ENCODE data around the gene PRDM16. TPM values are rescaled to one million over a fixed set of nuclear protein-coding genes. Genes with fewer than 3 reads are reported as not detected.

Gene PRDM16
- total RNA-seq, 1 experiment from 2014 or later, result not detected

GRCh38 chr1:3401585-3402257 is 332.7 kb downstream of the PRDM16 start:
- intact Hi-C loops (cut with micrococcal nuclease), result no loop called here
- BruUV-seq (replicated peaks), result no TSS peak
- ChIA-PET POLR2A (no interaction called here), CTCF (interaction anchor here (0.6 to 0.7 kb wide), 2 partner anchors 163 to 349 kb away, joined by 3 to 4 read pairs; no protein-coding TSS in a partner anchor)
- no peak for TF ChIP-seq CTCF (IDR thresholded peaks at IDR 0.05; ENCODE audit: unreplicated experiment)
- H3K4me1 Mint-ChIP-seq (ENCODE audit: insufficient read depth, unreplicated experiment), result no peaks in the 10 kb centered on the region
- H3K36me3 Mint-ChIP-seq (ENCODE audit: insufficient read depth, unreplicated experiment), result no peaks in the 10 kb centered on the region
- H3K4me3 Mint-ChIP-seq (ENCODE audit: unreplicated experiment), result no peak overlapping the region
- H3K27me3 Mint-ChIP-seq (ENCODE audit: insufficient read depth, unreplicated experiment), result peaks cover 34% of the 10 kb centered on the region
- H3K9me3 Mint-ChIP-seq (ENCODE audit: unreplicated experiment), result no peaks in the 10 kb centered on the region
- no peak for DNase-seq (ENCODE audit: unreplicated experiment)
- no peak overlapping the region for H3K27ac Mint-ChIP-seq (ENCODE audit: low read depth, unreplicated experiment)

GRCh38 chr1:3402258-3403010 is 333.4 kb downstream of the PRDM16 start:
- Mint-ChIP-seq H3K36me3 (ENCODE audit: insufficient read depth, unreplicated experiment) (no peaks in the 10 kb centered on the region), H3K4me1 (ENCODE audit: insufficient read depth, unreplicated experiment) (no peaks in the 10 kb centered on the region), H3K9me3 (ENCODE audit: unreplicated experiment) (no peaks in the 10 kb centered on the region), H3K27ac (ENCODE audit: low read depth, unreplicated experiment) (no peak overlapping the region), H3K27me3 (ENCODE audit: insufficient read depth, unreplicated experiment) (peaks cover 27% of the 10 kb centered on the region), H3K4me3 (ENCODE audit: unreplicated experiment) (no peak overlapping the region)
- CTCF ChIA-PET, result interaction anchor here (0.6 to 0.7 kb wide), 3 partner anchors 10 to 348 kb away, joined by 3 to 4 read pairs (median 3); no protein-coding TSS in a partner anchor
- no peak for DNase-seq (ENCODE audit: unreplicated experiment)
- intact Hi-C loops (cut with micrococcal nuclease), result no loop called here
- no peak for TF ChIP-seq CTCF (IDR thresholded peaks at IDR 0.05; ENCODE audit: unreplicated experiment)
- POLR2A ChIA-PET, result no interaction called here
- BruUV-seq (replicated peaks), result no TSS peak

- POLR2A ChIA-PET, result no interaction called here
- intact Hi-C loops (cut with micrococcal nuclease), result no loop called here
- Mint-ChIP-seq H3K4me3 (ENCODE audit: unreplicated experiment) (no peak overlapping the region), H3K4me1 (ENCODE audit: insufficient read depth, unreplicated experiment) (no peaks in the 10 kb centered on the region), H3K36me3 (ENCODE audit: insufficient read depth, unreplicated experiment) (no peaks in the 10 kb centered on the region), H3K27ac (ENCODE audit: low read depth, unreplicated experiment) (no peak overlapping the region), H3K9me3 (ENCODE audit: unreplicated experiment) (no peaks in the 10 kb centered on the region), H3K27me3 (ENCODE audit: insufficient read depth, unreplicated experiment) (peaks cover 22% of the 10 kb centered on the region)
- CTCF ChIA-PET, result interaction anchor here (0.7 kb wide), 1 partner anchor 10 kb away, joined by 3 read pairs; no protein-coding TSS in a partner anchor
- DNase-seq (ENCODE audit: unreplicated experiment), result no peak
- no TSS peak for BruUV-seq (replicated peaks)
- TF ChIP-seq CTCF (IDR thresholded peaks at IDR 0.05; ENCODE audit: unreplicated experiment), result no peak
Measured at GRCh38 chr1:3403011-3403345, 334.0 kb downstream of the PRDM16 start.

DNA sequence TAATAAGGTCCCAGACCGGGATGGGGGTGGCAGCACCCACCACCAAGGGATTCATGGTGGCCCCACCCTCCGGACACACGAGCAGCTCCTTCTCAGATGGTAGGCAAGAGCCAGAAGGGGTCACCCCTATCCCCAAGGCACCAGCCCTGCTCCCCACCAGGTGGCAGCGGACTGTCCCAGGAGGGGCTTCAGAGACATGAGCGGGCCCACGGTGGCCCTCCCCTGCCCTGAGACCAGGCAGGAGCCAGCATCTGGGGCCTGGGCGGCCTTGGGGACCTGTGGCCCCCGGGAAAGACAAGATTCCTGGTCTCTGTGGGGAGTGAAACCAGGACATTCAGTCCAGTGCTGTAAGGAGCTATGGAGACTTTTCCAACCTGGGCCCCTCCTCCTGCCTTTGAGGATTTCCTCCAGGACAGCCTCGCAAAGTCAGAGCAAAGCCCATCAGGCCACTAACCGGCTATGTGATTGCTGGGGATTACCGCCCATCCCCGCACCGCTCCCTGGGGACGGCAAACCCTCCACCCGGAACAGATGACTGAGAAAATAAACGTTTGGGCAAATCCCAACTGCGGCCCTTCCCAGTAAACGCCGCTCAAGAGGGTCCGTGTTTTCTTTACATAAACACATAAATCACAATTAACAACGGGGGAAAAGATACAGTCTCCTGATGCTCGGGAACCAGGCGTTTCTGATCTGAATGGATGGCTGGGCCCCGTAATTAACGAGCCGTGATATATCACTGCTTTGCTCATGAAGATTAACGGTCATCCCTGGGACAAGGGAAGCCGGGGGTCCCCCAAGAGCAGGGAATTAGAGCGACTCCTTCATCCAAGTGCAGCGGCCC is 334.6 kb downstream of the PRDM16 start:
- Mint-ChIP-seq H3K36me3 (ENCODE audit: insufficient read depth, unreplicated experiment) (no peaks in the 10 kb centered on the region), H3K4me1 (ENCODE audit: insufficient read depth, unreplicated experiment) (no peaks in the 10 kb centered on the region), H3K27ac (ENCODE audit: low read depth, unreplicated experiment) (no peak overlapping the region), H3K9me3 (ENCODE audit: unreplicated experiment) (no peaks in the 10 kb centered on the region), H3K27me3 (ENCODE audit: insufficient read depth, unreplicated experiment) (peaks cover 16% of the 10 kb centered on the region), H3K4me3 (ENCODE audit: unreplicated experiment) (no peak overlapping the region)
- no peak for DNase-seq (ENCODE audit: unreplicated experiment)
- no TSS peak for BruUV-seq (replicated peaks)
- CTCF ChIA-PET, result no interaction called here
- intact Hi-C loops (cut with micrococcal nuclease), result no loop called here
- POLR2A ChIA-PET, result no interaction called here
- TF ChIP-seq CTCF (IDR thresholded peaks at IDR 0.05; ENCODE audit: unreplicated experiment), result peak; percentile 14

All from MCF 10A (cell line).